Testis (tissue), 2 donors: ENCODE results near the gene ABHD12.

Source experiments
- CTCF ChIP-seq, 3 experiments: fragments of 450-650 bp in 2 of 3; fragments of 200-600 bp in 1 of 3; sonication (generic) in 1 of 3; IDR thresholded peaks; one replicate each; pipeline ENCODE4 v1.5.1; 2016 to 2019; ENCODE audit warnings: antibody characterized with exemption in 3 of 3, mild to moderate bottlenecking in 2 of 3, moderate library complexity in 1 of 3
- POLR2A ChIP-seq: fragments of 450-650 bp; IDR thresholded peaks from one replicate; pipeline ENCODE4 v1.6.1; 2017; ENCODE audit warnings: antibody characterized with exemption, mild to moderate bottlenecking, moderate library complexity

GRCh38 chr20:25299806-25300205 is 90.8 kb downstream of the ABHD12 start:
- TF ChIP-seq CTCF (IDR thresholded peaks at IDR 0.05) (no peak), POLR2A (no peak)
